Activated T-cell treated with anti-CD3 and anti-CD28 coated beads, Interleukin-2, amount 50 U/mL, for 48 hours (primary cell): ENCODE data around the gene MADCAM1.

Experiments
- DNase-seq, 2 experiments: peaks; one replicate each; pipeline ENCODE4 v3.0.0-alpha.2; 2020

The MADCAM1 gene

GRCh38 chr19:508204-509150, 12.2 kb downstream of the MADCAM1 start:
- no peak for DNase-seq

GRCh38 chr19:510606-511100, 14.4 kb downstream of the MADCAM1 start:
- peak; percentile 98 for DNase-seq

GRCh38 chr19:511101-511851, 15.0 kb downstream of the MADCAM1 start:
- DNase-seq, result peak; percentile 79 to 85

- DNase-seq, result no peak
Observed at GRCh38 chr19:512547-513365, 16.5 kb downstream of the MADCAM1 start.

- no peak for DNase-seq
Observed at GRCh38 chr19:513368-514165, 17.3 kb downstream of the MADCAM1 start.

GRCh38 chr19:514166-514663, 17.9 kb downstream of the MADCAM1 start:
- DNase-seq, result no peak

- DNase-seq, result no peak
Observed at GRCh38 chr19:517721-518597, 21.7 kb downstream of the MADCAM1 start.

GRCh38 chr19:518598-519231, 22.4 kb downstream of the MADCAM1 start:
- DNase-seq, result peak; percentile 61 to 74

- no peak for DNase-seq
Observed at GRCh38 chr19:519449-519865, 23.2 kb downstream of the MADCAM1 start.

- DNase-seq, result no peak
Observed at GRCh38 chr19:522726-523125, 26.4 kb downstream of the MADCAM1 start.

- DNase-seq, result no peak
Observed at GRCh38 chr19:524062-524674, 27.9 kb downstream of the MADCAM1 start.

- DNase-seq, result no peak
Observed at GRCh38 chr19:525029-525428, 28.7 kb downstream of the MADCAM1 start.

- no peak for DNase-seq
Observed at GRCh38 chr19:525857-526419, 29.7 kb downstream of the MADCAM1 start.

GRCh38 chr19:530134-531008, 34.1 kb downstream of the MADCAM1 start:
- DNase-seq, result no peak

GRCh38 chr19:531009-531752, 34.9 kb downstream of the MADCAM1 start:
- DNase-seq, result peak; percentile 85 to 91

- peak; percentile 47 for DNase-seq
Observed at GRCh38 chr19:531753-532560, 35.7 kb downstream of the MADCAM1 start, which contains the start of gene CDC34. CDC34 (plus strand) TSS chr19:531760; CDS start chr19:531932, 172 bp downstream.
